ENCODE results near the gene TXK.

DNA sequence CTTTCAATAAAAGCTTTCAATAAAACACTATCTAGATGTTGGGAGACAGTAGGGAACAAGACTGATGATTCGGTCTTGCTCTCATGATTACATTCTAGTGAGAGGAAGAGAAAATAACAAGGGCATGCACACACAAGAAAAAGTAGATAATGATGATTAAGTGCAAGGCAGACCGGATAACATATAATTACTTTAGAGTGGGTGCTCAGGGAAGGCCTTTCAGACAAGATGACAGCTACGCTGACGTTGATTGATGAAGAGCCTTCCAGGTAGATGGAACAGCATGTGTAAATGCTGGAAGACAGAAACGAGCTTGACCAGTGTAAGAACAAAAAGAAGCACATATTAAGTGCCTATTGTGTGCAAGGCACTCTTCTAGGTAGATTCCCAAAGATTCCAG, 43.4 kb downstream of the TXK start:
- TF ChIP-seq, protein P1, sequence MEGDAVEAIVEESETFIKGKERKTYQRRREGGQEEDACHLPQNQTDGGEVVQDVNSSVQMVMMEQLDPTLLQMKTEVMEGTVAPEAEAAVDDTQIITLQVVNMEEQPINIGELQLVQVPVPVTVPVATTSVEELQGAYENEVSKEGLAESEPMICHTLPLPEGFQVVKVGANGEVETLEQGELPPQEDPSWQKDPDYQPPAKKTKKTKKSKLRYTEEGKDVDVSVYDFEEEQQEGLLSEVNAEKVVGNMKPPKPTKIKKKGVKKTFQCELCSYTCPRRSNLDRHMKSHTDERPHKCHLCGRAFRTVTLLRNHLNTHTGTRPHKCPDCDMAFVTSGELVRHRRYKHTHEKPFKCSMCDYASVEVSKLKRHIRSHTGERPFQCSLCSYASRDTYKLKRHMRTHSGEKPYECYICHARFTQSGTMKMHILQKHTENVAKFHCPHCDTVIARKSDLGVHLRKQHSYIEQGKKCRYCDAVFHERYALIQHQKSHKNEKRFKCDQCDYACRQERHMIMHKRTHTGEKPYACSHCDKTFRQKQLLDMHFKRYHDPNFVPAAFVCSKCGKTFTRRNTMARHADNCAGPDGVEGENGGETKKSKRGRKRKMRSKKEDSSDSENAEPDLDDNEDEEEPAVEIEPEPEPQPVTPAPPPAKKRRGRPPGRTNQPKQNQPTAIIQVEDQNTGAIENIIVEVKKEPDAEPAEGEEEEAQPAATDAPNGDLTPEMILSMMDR (IDR thresholded peaks at IDR 0.05): no peak
- no peak for TF ChIP-seq POLR2AphosphoS5 (IDR thresholded peaks at IDR 0.05)
- no peak for TF ChIP-seq POLR2A (IDR thresholded peaks at IDR 0.05)
